Keratinocyte (primary cell): Measurements from ENCODE around the gene ORAI3. TPM values are rescaled to one million over a fixed set of nuclear protein-coding genes. Genes with fewer than 3 reads are reported as not detected.

Source experiments
- DNase-seq: peaks from one replicate; pipeline ENCODE4 v3.0.0-alpha.2; 2011; ENCODE audit warnings: low read depth, missing footprints, low spot score
- FAIRE-seq: peaks from 2 replicates; lab custom pipeline; 2011; peaks lifted over from hg19 to GRCh38; lab: Jason Lieb, UNC
- H2AFZ ChIP-seq: 2 replicates; pipeline ENCODE4 v1.6.0; 2012; ENCODE audit warnings: low read length, control low read depth, inconsistent platforms; ENCODE audit not compliant: control insufficient read depth
- H3K27ac ChIP-seq: 2 replicates; pipeline ENCODE4 v1.5.1; 2011; ENCODE audit warnings: low read length; ENCODE audit not compliant: control insufficient read depth, insufficient read depth
- H3K27me3 ChIP-seq: 3 replicates; pipeline ENCODE4 v1.6.0; 2011; ENCODE audit warnings: low read length; ENCODE audit not compliant: control insufficient read depth, insufficient read depth; ENCODE audit errors: extremely low read depth
- H3K36me3 ChIP-seq, 2 experiments: 2 replicates in 1 of 2; 3 replicates in 1 of 2; pipeline ENCODE4 v1.5.1; 2011; ENCODE audit warnings: low read length in 2 of 2, mild to moderate bottlenecking in 1 of 2; ENCODE audit not compliant: control insufficient read depth in 2 of 2, insufficient read depth in 2 of 2; ENCODE audit errors: extremely low read depth in 1 of 2
- H3K4me1 ChIP-seq: 3 replicates; pipeline ENCODE4 v1.5.1; 2011; ENCODE audit warnings: low read length; ENCODE audit not compliant: control insufficient read depth, insufficient read depth; ENCODE audit errors: extremely low read depth
- H3K4me2 ChIP-seq: 3 replicates; pipeline ENCODE4 v1.6.0; 2011; ENCODE audit warnings: low read depth, low read length; ENCODE audit not compliant: control insufficient read depth, insufficient read depth; ENCODE audit errors: extremely low read depth
- H3K4me3 ChIP-seq, 3 experiments: fragments of 200-600 bp in 1 of 3; sonication (generic) in 1 of 3; 2 replicates in 2 of 3; 3 replicates in 1 of 3; pipeline ENCODE4 v1.5.1; 2011 to 2016; ENCODE audit warnings: low read length in 3 of 3, mild to moderate bottlenecking in 3 of 3, control low read depth in 2 of 3, inconsistent platforms in 1 of 3, low read depth in 1 of 3, mixed read lengths in 1 of 3, mixed run types in 1 of 3, moderate library complexity in 1 of 3; ENCODE audit not compliant: control insufficient read depth in 2 of 3, insufficient read depth in 2 of 3; ENCODE audit errors: extremely low read depth in 1 of 3
- H3K79me2 ChIP-seq: 2 replicates; pipeline ENCODE4 v1.6.0; 2012; ENCODE audit warnings: low read length; ENCODE audit not compliant: control insufficient read depth, insufficient read depth
- H3K9ac ChIP-seq: 3 replicates; pipeline ENCODE4 v1.6.0; 2011; ENCODE audit warnings: low read length; ENCODE audit not compliant: control insufficient read depth, insufficient read depth; ENCODE audit errors: extremely low read depth
- H3K9me1 ChIP-seq: 3 replicates; pipeline ENCODE4 v1.6.0; 2011; ENCODE audit warnings: low read length; ENCODE audit not compliant: control insufficient read depth, insufficient read depth; ENCODE audit errors: extremely low read depth
- H3K9me3 ChIP-seq: 2 replicates; pipeline ENCODE4 v1.5.1; 2012; ENCODE audit warnings: low read depth, low read length; ENCODE audit not compliant: control insufficient read depth
- H4K20me1 ChIP-seq: 3 replicates; pipeline ENCODE4 v1.6.0; 2011; ENCODE audit warnings: low read length; ENCODE audit not compliant: control insufficient read depth, insufficient read depth; ENCODE audit errors: extremely low read depth
- CTCF ChIP-seq, 3 experiments: IDR thresholded peaks in 1 of 3; conservative IDR thresholded peaks in 1 of 3; optimal IDR thresholded peaks in 1 of 3; 2 replicates in 2 of 3; 3 replicates in 1 of 3; pipeline versions ENCODE3 to v1.5.1; 2011; ENCODE audit warnings: low read length in 3 of 3, mild to moderate bottlenecking in 3 of 3, moderate library complexity in 2 of 3, control low read depth in 1 of 3, inconsistent platforms in 1 of 3; ENCODE audit not compliant: insufficient read depth in 2 of 3; ENCODE audit errors: extremely low read depth in 1 of 3
- EZH2 ChIP-seq: IDR thresholded peaks from one replicate; pipeline ENCODE4 v1.6.1; 2012; ENCODE audit warnings: inconsistent platforms, mild to moderate bottlenecking, low read length, moderate library complexity
- dilution Hi-C: fragments of 300-500 bp; cut with MboI; formaldehyde crosslinking; loops from one replicate; pipeline ENCODE4 v1.7.0; 2020; ENCODE audit warnings: low sequenced_read_pairs; ENCODE audit not compliant: extremely low pct_ligation_motif_present
- polyA plus RNA-seq, 5 experiments: library from polyadenylated mRNA; depleted of rRNA in 3 of 5; stranded (reverse) in 3 of 5; stranded (forward) in 1 of 5; unstranded in 1 of 5; fragments of >200 nt; gene quantifications; 1 replicate in 1 of 5; 2 replicates in 3 of 5; 3 replicates in 1 of 5; pipeline versions ENCODE4 v1.2.1 to v1.2.3, GENCODE V29; 2011 to 2012; ENCODE audit warnings: missing spikeins in 2 of 5, low read depth in 1 of 5, low replicate concordance in 1 of 5

Gene ORAI3
- polyA plus RNA-seq, 1 donor (not counting 4 experiments of a cell fraction or from before 2014, with no cell fraction given) = 8.1 TPM

GRCh38 chr16:30966033-30966619 is 17.3 kb downstream of the ORAI3 start:
- no peak for DNase-seq

GRCh38 chr16:30967795-30968194 is 18.9 kb downstream of the ORAI3 start:
- H3K9me3 ChIP-seq = no peaks in the 10 kb centered on the region
- dilution Hi-C loops = no loop called here
- no peaks in the 10 kb centered on the region for H3K27me3 ChIP-seq
- no peaks in the 10 kb centered on the region for H3K4me1 ChIP-seq
- peaks cover 38 to 52% of the 10 kb centered on the region in 2 experiments for H3K36me3 ChIP-seq
- no peaks in the 10 kb centered on the region for H4K20me1 ChIP-seq
- H3K79me2 ChIP-seq = no peaks in the 10 kb centered on the region
- DNase-seq (no peak), FAIRE-seq (no peak)
- no peak overlapping the region for H3K9ac ChIP-seq
- no peak overlapping the region for H3K4me2 ChIP-seq
- H2AFZ ChIP-seq = no peak overlapping the region
- H3K4me3 ChIP-seq = no peak overlapping the region
- no peak for TF ChIP-seq EZH2
- TF ChIP-seq CTCF (optimal IDR thresholded peaks at IDR 0.05 in 1 of 3, IDR thresholded peaks at IDR 0.05 in 1 of 3, conservative IDR thresholded peaks at IDR 0.05 in 1 of 3; ENCODE audit: extremely low read depth in 1 of 3, insufficient read depth in 2 of 3, low read length in 3 of 3) = no peak
- H3K27ac ChIP-seq = no peak overlapping the region
- no peaks in the 10 kb centered on the region for H3K9me1 ChIP-seq

More at GRCh38 chr16:30966033-30966619, 17.3 kb downstream of the ORAI3 start:
- H3K9me3 ChIP-seq = no peaks in the 10 kb centered on the region
- dilution Hi-C loops = no loop called here
- H3K27ac ChIP-seq = no peak overlapping the region
- no peak overlapping the region for H3K9ac ChIP-seq
- no peak overlapping the region for H2AFZ ChIP-seq
- no peak for TF ChIP-seq EZH2
- TF ChIP-seq CTCF (optimal IDR thresholded peaks at IDR 0.05 in 1 of 3, IDR thresholded peaks at IDR 0.05 in 1 of 3, conservative IDR thresholded peaks at IDR 0.05 in 1 of 3; ENCODE audit: extremely low read depth in 1 of 3, insufficient read depth in 2 of 3, low read length in 3 of 3) = no peak
- no peaks in the 10 kb centered on the region for H3K9me1 ChIP-seq
- no peaks in the 10 kb centered on the region for H3K27me3 ChIP-seq
- no peaks in the 10 kb centered on the region for H4K20me1 ChIP-seq
- H3K4me2 ChIP-seq = no peak overlapping the region
- no peak overlapping the region for H3K4me3 ChIP-seq
- no peaks in the 10 kb centered on the region for H3K4me1 ChIP-seq
- peaks cover 38 to 49% of the 10 kb centered on the region in 2 experiments for H3K36me3 ChIP-seq
- no peak for FAIRE-seq
- peaks cover 3% of the 10 kb centered on the region for H3K79me2 ChIP-seq
